ENCODE data around the gene PSMG3. TPM values are rescaled to one million over a fixed set of nuclear protein-coding genes. Genes with fewer than 3 reads are reported as not detected.
A peak's percentile ranks its signal among the peaks of the same experiment; 100 is the strongest.

Gene PSMG3
- total and polyA plus RNA-seq, 2 of the 8 experiments (the other 6 are each of a cell fraction or from before 2014, with no cell fraction given), result 30.2 to 62.0 TPM

DNA sequence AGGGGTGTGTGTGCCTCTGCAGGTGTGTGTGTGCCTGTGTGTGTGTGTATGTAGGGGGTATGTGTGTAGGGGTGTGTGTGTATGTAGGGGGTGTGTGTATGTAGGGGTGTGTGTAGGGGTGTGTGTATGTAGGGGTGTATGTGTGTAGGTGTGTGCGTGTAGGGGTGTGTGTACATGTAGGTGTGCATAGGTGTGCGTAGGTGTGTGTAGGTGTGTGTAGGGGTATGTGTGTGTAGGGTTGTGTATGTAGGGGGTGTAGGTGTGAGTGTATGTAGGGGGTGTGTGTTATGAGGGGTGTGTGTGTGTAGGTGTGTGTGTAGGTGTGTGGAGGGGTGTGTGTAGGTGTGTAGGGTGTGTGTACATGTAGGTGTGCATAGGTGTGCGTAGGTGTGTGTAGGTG, 48.6 kb upstream of the PSMG3 start:
- Histone ChIP-seq H2BK120ac (replicated peaks; ENCODE audit: low read depth, low read length) (no peak overlapping the region), H3K9ac (replicated peaks in 1 of 4; ENCODE audit: extremely low read depth in 1 of 4, low read depth in 3 of 4, low read length in 3 of 4) (no peak overlapping the region), H2BK5ac (ENCODE audit: low read depth, low read length) (no peak overlapping the region), H3K56ac (replicated peaks; ENCODE audit: insufficient read length, low read depth, low read length) (peak overlapping the region; percentile 77), H2BK15ac (ENCODE audit: low read length) (no peak overlapping the region), H3K9me3 (ENCODE audit: insufficient read depth in 2 of 2, low read depth in 1 of 2, low read length in 1 of 2) (no peaks in the 10 kb centered on the region), H3K36me3 (ENCODE audit: control insufficient read depth in 2 of 4, insufficient read depth in 4 of 4, low read length in 3 of 4) (no peaks in the 10 kb centered on the region), H3K79me2 (ENCODE audit: control insufficient read depth in 1 of 2, insufficient read depth in 2 of 2, low read length in 2 of 2) (no peaks in the 10 kb centered on the region), H3K14ac (ENCODE audit: insufficient read length) (no peak overlapping the region), H3K4me1 (replicated peaks in 1 of 4; ENCODE audit: control insufficient read depth in 3 of 4, insufficient read depth in 4 of 4, low read length in 3 of 4) (no peaks in the 10 kb centered on the region), H3K4me3 (ENCODE audit: extremely low read depth in 1 of 4, insufficient read depth in 2 of 4, low read depth in 3 of 4, low read length in 4 of 4) (no peak overlapping the region), H2BK12ac (ENCODE audit: low read depth, low read length) (no peak overlapping the region), H3K18ac (ENCODE audit: extremely low read depth, low read length) (no peak overlapping the region), H3K23me2 (ENCODE audit: low read depth, low read length) (peaks cover 12% of the 10 kb centered on the region; the same call in 1 of the 2 replicates), H3K23ac (ENCODE audit: insufficient read length) (no peak overlapping the region), H3K27ac (ENCODE audit: low read depth, low read length) (no peak overlapping the region), H4K5ac (ENCODE audit: insufficient read length, low read depth, low read length) (no peak overlapping the region), H3K4ac (replicated peaks; ENCODE audit: insufficient read length, low read depth, low read length) (no peak overlapping the region), H2BK20ac (ENCODE audit: low read length) (no peak overlapping the region), H2AK5ac (ENCODE audit: low read depth, low read length) (no peak overlapping the region), H2AFZ (ENCODE audit: low read length) (no peak overlapping the region), H3K4me2 (ENCODE audit: insufficient read depth in 1 of 2, low read depth in 2 of 2, low read length in 2 of 2) (no peak overlapping the region), H4K20me1 (replicated peaks in 1 of 2; ENCODE audit: control insufficient read depth in 1 of 2, insufficient read depth in 2 of 2, low read length in 2 of 2) (peaks cover 0 to 3% of the 10 kb centered on the region in 2 experiments), H3K79me1 (ENCODE audit: low read depth, low read length) (no peaks in the 10 kb centered on the region), H4K91ac (replicated peaks; ENCODE audit: insufficient read length, low read length) (no peak overlapping the region), H4K8ac (ENCODE audit: extremely low read depth, insufficient read depth, low read length) (no peak overlapping the region), H3K27me3 (replicated peaks in 1 of 4; ENCODE audit: control insufficient read depth in 3 of 4, extremely low read depth in 1 of 4, insufficient read depth in 3 of 4, low read length in 3 of 4) (no peaks in the 10 kb centered on the region)
- ChIA-PET POLR2A (ENCODE audit: partially characterized antibody) (no interaction called here), CTCF (ENCODE audit: partially characterized antibody) (no interaction called here)
- no peak for DNase-seq (ENCODE audit: low read depth in 1 of 2, low spot score in 2 of 2)
- FAIRE-seq, result no peak
- 64 to 100% methylated on average over 1 to 3 of the region's 3 CpGs for WGBS, 2 experiments (ENCODE audit: extremely low coverage in 1 of 2, insufficient coverage in 1 of 2, insufficient read length in 1 of 2, insufficient replicate concordance in 2 of 2, low coverage in 1 of 2, low lambda C conversion rate in 2 of 2, missing lambda C conversion rate in 1 of 2)
- TF ChIP-seq CHD2 (IDR thresholded peaks at IDR 0.05; ENCODE audit: low read length) (no peak), TEAD4 (IDR thresholded peaks at IDR 0.05; ENCODE audit: low read depth, low read length) (no peak), SP4 (IDR thresholded peaks at IDR 0.05; ENCODE audit: low read length) (no peak)
